GM08714 (cell line): Measurements from ENCODE around the gene SPDYE2.
"Not testable (repeated sequence)": the region's sequence is repeated elsewhere in the genome, so short reads cannot be mapped to it uniquely, and the experiment has no call there.

Source experiments
- H3K4me3 ChIP-seq: fragments of 200-500 bp; sonication (Bioruptor generic); 2 replicates; pipeline ENCODE4 v1.5.1; 2014; ENCODE audit warnings: mild to moderate bottlenecking, low read length, inconsistent platforms

SPDYE2 gene

GRCh38 chr7:102604431-102605145, 53.6 kb downstream of the SPDYE2 start:
- H3K4me3 ChIP-seq: not testable (repeated sequence)

GRCh38 chr7:102606848-102607247, 55.8 kb downstream of the SPDYE2 start:
- H3K4me3 ChIP-seq: not testable (repeated sequence)

- H3K4me3 ChIP-seq: not testable (repeated sequence)
These were observed 58.7 kb downstream of the SPDYE2 start for GRCh38 chr7:102609734-102610133.

- H3K4me3 ChIP-seq: not testable (repeated sequence)
These were observed 59.4 kb downstream of the SPDYE2 start for GRCh38 chr7:102610441-102610840.

GRCh38 chr7:102611013-102611674, 60.1 kb downstream of the SPDYE2 start:
- not testable (repeated sequence) for H3K4me3 ChIP-seq

GRCh38 chr7:102611675-102612325, 60.8 kb downstream of the SPDYE2 start:
- H3K4me3 ChIP-seq: not testable (repeated sequence)
